ENCODE results near the gene KCTD17. TPM values are rescaled to one million over a fixed set of nuclear protein-coding genes. Genes with fewer than 3 reads are reported as not detected.
A peak's percentile ranks its signal among the peaks of the same experiment; 100 is the strongest.

The KCTD17 gene
- total and polyA plus RNA-seq, 2 of the 13 experiments (the other 11 are each of a cell fraction or from before 2014, with no cell fraction given): 5.3 to 11.7 TPM

GRCh38 chr22:37033605-37034430, 17.7 kb upstream of the KCTD17 start (continued):
- TF ChIP-seq ZNF644 (CRISPR knock-in tag; IDR thresholded peaks at IDR 0.05; ENCODE audit: low read depth) (no peak), GATAD2A (CRISPR knock-in tag; IDR thresholded peaks at IDR 0.05) (peak; percentile 90), CEBPG (CRISPR knock-in tag; IDR thresholded peaks at IDR 0.05) (peak; percentile 57), KDM2A (CRISPR knock-in tag; IDR thresholded peaks at IDR 0.05; ENCODE audit: borderline replicate concordance, low read depth) (no peak), SOX6 (IDR thresholded peaks at IDR 0.05) (no peak), SOX6 (CRISPR knock-in tag; IDR thresholded peaks at IDR 0.05) (0 out of 2 replicates have a peak, but pooled peaks have one; percentile 59), SP5 (CRISPR knock-in tag; IDR thresholded peaks at IDR 0.05; ENCODE audit: borderline replicate concordance, low read depth) (no peak), ZNF513 (CRISPR knock-in tag; conservative IDR thresholded peaks at IDR 0.05) (no peak), E2F1 (CRISPR knock-in tag; IDR thresholded peaks at IDR 0.05) (no peak), ETV6 (CRISPR knock-in tag; conservative IDR thresholded peaks at IDR 0.05) (no peak), HNF4A (CRISPR knock-in tag; IDR thresholded peaks at IDR 0.05) (peak; percentile 98), ONECUT2 (CRISPR knock-in tag; IDR thresholded peaks at IDR 0.05) (no peak), RFXAP (CRISPR knock-in tag; IDR thresholded peaks at IDR 0.05; ENCODE audit: borderline replicate concordance) (no peak), ZZZ3 (CRISPR knock-in tag; IDR thresholded peaks at IDR 0.05; ENCODE audit: borderline replicate concordance) (no peak), KLF12 (CRISPR knock-in tag; IDR thresholded peaks at IDR 0.05; ENCODE audit: borderline replicate concordance) (peak; percentile 76; the same call in 1 of the 2 replicates), ZNF253 (CRISPR knock-in tag; IDR thresholded peaks at IDR 0.05; ENCODE audit: borderline replicate concordance) (no peak), ZNF7 (CRISPR knock-in tag; IDR thresholded peaks at IDR 0.05) (no peak), ZNF350 (CRISPR knock-in tag; IDR thresholded peaks at IDR 0.05; ENCODE audit: borderline replicate concordance, low read depth) (peak; percentile 17), BRD4 (CRISPR knock-in tag; IDR thresholded peaks at IDR 0.05) (peak; percentile 95), ERF (CRISPR knock-in tag; IDR thresholded peaks at IDR 0.05) (peak; percentile 47; the same call in 1 of the 2 replicates), XRCC5 (optimal IDR thresholded peaks at IDR 0.05; ENCODE audit: low read length) (no peak), FOXP4 (CRISPR knock-in tag; IDR thresholded peaks at IDR 0.05) (peak; percentile 63; the same call in 1 of the 2 replicates), POLR2AphosphoS5 (IDR thresholded peaks at IDR 0.05; ENCODE audit: low read depth, low read length) (peak; percentile 69), ZNF747 (CRISPR knock-in tag; IDR thresholded peaks at IDR 0.05; ENCODE audit: borderline replicate concordance) (peak; percentile 84), CEBPB (IDR thresholded peaks at IDR 0.05; ENCODE audit: borderline replicate concordance, low read depth, low read length) (peak; percentile 7; the same call in 1 of the 2 replicates), POLR2A (IDR thresholded peaks at IDR 0.05; ENCODE audit: insufficient read depth in 1 of 2, low read depth in 2 of 2, low read length in 2 of 2) (peak; percentile 40 to 65), TRIM22 (IDR thresholded peaks at IDR 0.05) (no peak), ZNF446 (CRISPR knock-in tag; IDR thresholded peaks at IDR 0.05) (no peak)
